GM10266 (cell line): ENCODE measurements around the gene USP49.
"Not testable (repeated sequence)": the region's sequence is repeated elsewhere in the genome, so short reads cannot be mapped to it uniquely, and the experiment has no call there.

Experiments
- DNase-seq: peaks from one replicate; pipeline ENCODE4 v3.0.0; 2012; ENCODE audit errors: extremely low spot score
- CTCF ChIP-seq: IDR thresholded peaks from 2 replicates; pipeline ENCODE4 v1.5.1; 2012; ENCODE audit warnings: mild to moderate bottlenecking, low read depth; ENCODE audit not compliant: control insufficient read depth, insufficient read depth; ENCODE audit errors: missing control alignments

The USP49 gene

GRCh38 chr6:41895300-41896233 lies at the start of gene USP49:
Gene USP49 (minus strand): TSS chr6:41895375. CDS start chr6:41806983, 88,392 bp downstream.
- DNase-seq = peak; percentile 94
- no peak for TF ChIP-seq CTCF

- DNase-seq = no peak
- TF ChIP-seq CTCF = no peak
Measured at GRCh38 chr6:41943456-41943855, 48.3 kb upstream of the USP49 start.

- DNase-seq = not testable (repeated sequence)
Measured at GRCh38 chr6:41942882-41943281, 47.7 kb upstream of the USP49 start.

GRCh38 chr6:41942067-41942851 lies 47.1 kb upstream of the USP49 start:
- TF ChIP-seq CTCF = no peak

GRCh38 chr6:41941280-41942066 lies 46.3 kb upstream of the USP49 start, which contains the start of gene CCND3:
Gene CCND3 (minus strand): TSS chr6:41941808. CDS start chr6:41941649, 159 bp downstream.
- no peak for TF ChIP-seq CTCF
- peak; percentile 94 for DNase-seq

More at GRCh38 chr6:41942067-41942851, 47.1 kb upstream of the USP49 start:
- DNase-seq = no peak

GRCh38 chr6:41940759-41941279 lies 45.6 kb upstream of the USP49 start:
- TF ChIP-seq CTCF = no peak
- peak; percentile 49 for DNase-seq
